ENCODE measurements around the gene DPP7.

The DPP7 gene

GRCh38 chr9:137147793-137148160, 33.2 kb upstream of the DPP7 start:
- no peak for DNase-seq

DNA sequence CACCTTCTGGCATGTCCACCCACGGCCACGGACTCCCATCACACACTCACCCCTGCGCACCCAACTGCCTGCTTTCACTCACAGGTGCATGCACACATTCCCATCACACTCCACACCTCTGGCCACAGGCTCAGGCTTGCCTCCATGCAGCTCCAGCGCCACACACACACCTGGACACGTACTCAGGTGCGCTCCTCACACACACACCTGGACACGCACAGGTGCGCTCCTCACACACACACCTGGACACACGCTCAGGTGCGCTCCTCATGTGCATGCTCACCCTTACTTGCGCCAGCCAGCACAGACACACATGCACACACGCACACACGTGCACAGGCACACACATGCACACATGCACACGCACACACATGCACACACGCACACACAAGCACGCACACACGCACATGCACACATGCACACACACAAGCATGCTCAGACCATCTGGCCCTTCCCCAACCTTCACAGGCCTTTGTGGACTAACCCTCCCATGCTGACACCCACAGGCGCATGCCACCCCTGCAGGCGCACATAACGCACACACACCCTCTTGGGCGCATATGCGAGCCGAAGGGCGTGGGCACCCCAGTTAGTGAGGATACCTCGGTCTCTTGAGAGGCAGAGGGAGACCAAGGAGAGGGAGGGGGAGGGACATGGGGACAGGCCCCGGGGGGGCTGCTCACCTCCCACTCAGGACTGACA, 32.7 kb upstream of the DPP7 start:
- DNase-seq: no peak

DNA sequence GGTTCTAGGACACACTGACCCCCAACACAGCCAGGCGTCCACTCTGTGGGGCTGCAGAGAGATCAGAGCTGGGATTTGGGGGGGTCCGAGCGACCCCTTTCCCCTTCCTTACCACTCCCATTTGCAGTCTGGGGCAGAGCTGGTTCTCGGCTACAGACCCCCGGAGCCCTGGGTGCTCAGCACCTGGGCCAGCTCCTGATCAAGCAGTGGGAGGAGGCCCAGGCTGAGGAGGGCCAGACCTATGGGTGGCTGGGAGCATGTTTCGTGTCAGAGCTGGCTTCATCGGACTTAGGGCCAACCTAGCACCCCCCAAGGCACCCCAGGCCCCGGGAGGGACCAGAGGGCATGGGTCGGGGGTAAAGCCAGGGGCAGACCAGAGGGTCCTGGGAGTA, 32.0 kb upstream of the DPP7 start:
- DNase-seq: no peak

- no peak for DNase-seq
Measured at GRCh38 chr9:137145731-137146526, 31.4 kb upstream of the DPP7 start.

GRCh38 chr9:137143459-137143858, 28.9 kb upstream of the DPP7 start:
- DNase-seq: no peak

DNA sequence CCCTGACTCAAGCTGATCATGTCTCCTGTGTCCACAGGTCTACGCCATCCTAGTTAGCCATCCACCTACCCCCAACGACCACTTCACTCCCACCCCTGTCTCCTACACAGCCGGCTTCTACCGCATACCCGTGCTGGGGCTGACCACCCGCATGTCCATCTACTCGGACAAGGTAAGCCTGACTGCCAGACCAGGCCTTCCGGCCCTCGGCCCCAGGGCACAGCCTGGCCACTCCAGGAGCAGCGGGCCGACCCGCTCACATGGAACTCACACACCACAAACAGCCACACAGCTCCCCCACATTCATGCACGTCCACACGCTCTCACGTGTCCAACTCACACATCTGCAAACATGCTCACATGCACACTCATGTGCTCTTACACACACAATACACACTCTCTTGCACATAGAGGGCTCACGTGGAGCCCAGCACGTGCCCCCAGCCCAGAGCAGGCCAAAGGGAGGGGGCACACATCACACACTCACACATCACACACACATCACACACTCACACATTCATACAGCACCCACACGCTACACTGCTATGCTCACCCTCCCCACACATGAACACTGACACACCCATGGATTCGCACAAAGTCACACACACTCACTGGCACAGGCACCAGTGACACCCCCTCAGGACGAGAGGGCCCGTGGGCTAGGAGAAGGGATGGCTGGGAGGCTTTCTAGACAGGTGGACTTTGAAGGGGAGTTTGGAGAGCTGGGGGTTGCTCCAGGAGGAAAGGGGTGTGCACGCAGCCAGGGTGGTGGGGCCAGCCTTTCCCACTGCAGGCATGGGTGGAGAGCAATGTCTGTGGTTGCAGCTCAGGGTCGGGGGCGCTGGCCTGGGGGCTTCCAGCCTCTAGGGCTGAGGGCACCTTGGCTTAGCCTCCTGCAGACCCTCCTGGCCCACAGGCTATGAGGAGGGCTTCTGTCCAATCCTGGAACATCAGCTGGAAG, 27.7 kb upstream of the DPP7 start:
- DNase-seq: no peak

DNA sequence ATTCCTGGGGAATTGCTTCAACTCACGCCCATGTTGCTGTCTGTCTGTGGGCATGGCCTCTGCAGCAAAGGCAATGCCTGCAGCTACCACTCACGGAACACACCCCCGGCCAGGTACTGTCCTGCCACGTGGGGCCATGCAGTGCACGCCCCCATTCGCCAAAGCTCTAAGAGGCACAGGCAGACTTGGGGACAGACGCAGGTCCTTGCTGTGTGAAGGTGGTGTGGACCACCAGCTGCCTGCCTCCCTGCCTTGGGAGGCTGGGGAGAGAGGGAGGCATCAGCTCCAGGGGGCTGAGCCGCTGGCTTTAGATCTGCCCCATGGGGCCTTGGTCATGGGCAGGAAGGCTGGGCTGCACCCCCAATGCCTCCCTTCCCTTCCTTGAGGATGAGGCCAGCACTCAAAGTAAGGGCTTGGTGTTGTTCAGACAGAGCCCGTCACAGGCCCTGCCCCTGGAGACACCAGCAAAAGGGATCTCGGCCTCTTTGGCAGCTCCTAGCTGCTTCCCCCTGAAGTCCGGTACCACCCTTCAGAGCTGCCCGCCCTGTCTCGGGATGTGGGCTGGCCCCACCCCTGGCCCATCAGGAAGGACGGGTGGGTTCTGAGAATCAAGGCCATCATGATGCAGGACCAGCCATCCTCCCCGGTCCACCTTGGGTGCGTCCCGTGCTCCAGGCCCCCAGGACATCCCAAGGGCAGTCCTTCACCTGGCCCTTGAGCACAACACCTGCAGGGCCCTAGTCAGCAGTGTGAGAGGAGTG, 26.7 kb upstream of the DPP7 start:
- no peak for DNase-seq

GRCh38 chr9:137140151-137141012, 25.8 kb upstream of the DPP7 start:
- DNase-seq: no peak

DNA sequence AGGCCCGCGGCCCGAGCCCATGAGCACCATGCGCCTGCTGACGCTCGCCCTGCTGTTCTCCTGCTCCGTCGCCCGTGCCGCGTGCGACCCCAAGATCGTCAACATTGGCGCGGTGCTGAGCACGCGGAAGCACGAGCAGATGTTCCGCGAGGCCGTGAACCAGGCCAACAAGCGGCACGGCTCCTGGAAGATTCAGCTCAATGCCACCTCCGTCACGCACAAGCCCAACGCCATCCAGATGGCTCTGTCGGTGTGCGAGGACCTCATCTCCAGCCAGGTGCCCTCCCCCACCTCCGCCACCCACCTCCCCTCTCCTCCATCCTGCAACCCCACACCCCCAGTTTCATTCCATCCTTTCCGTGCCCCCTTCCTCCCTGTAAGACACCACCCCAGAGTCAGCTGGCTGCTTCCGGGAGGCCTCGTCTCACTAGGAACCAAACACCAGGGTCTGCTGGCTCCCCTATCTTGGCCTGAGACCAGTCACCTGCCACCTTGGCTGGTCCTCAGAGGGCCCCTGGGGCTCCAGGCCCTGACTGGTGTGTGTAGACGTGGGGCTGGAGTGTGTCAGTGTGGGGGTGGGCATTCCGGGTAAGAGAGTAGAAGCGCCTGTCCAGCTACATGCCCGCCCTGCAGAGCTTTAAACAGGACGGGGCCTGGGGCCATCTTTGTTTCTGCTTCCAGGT, 25.1 kb upstream of the DPP7 start:
- DNase-seq: no peak

GRCh38 chr9:137138722-137139467, 24.4 kb upstream of the DPP7 start, which contains the start of gene GRIN1:
GRIN1 (plus strand) TSS chr9:137139154; CDS start chr9:137139487, 333 bp downstream.
- peak; percentile 34 to 78 (median 49) for DNase-seq

GRCh38 chr9:137138058-137138721, 23.7 kb upstream of the DPP7 start:
- DNase-seq: no peak

- DNase-seq: no peak
Measured at GRCh38 chr9:137136881-137137607, 22.5 kb upstream of the DPP7 start.

- DNase-seq: no peak
Measured at GRCh38 chr9:137136261-137136880, 21.8 kb upstream of the DPP7 start.

GRCh38 chr9:137135154-137135553, 20.6 kb upstream of the DPP7 start:
- DNase-seq: peak in 1 of 3 donors; percentile 37

DNA sequence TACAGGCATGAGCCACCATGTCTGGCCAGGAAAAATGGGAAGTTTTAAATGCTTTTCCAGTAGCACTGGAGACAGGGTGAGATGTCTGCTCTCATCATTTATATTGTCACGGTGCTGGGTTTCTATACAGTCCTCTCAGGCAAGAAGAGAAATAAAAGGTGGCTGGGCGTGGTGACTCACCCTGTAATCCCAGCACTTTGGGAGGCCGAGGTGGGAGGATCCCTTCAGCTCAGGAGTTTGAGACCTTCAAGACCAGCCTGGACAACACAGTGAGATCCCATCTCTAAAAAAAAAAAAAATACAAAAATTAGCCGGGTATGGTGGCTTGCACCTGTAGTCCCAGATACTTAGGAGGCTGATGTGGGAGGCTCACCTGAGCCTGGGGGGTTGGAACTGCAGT, 19.7 kb upstream of the DPP7 start:
- DNase-seq: no peak

- no peak for DNase-seq
Measured at GRCh38 chr9:137130176-137130755, 15.7 kb upstream of the DPP7 start.

- DNase-seq: peak; percentile 92 to 96 (median 95)
Measured at GRCh38 chr9:137129456-137130175, 15.1 kb upstream of the DPP7 start.
